GM23248 (cell line): Measurements from ENCODE around the gene AGAP1. TPM values are rescaled to one million over a fixed set of nuclear protein-coding genes. Genes with fewer than 3 reads are reported as not detected.

ENCODE experiments used
- DNase-seq: peaks from one replicate; pipeline ENCODE4 v3.0.0-alpha.2; 2015
- H2AFZ ChIP-seq: fragments of 200-600 bp; sonication (generic); 2 replicates; pipeline ENCODE4 v1.6.1; 2016; ENCODE audit warnings: antibody characterized with exemption
- H3F3A ChIP-seq: fragments of 200-600 bp; sonication (generic); 2 replicates; pipeline ENCODE4 v1.6.1; 2016; ENCODE audit warnings: mild to moderate bottlenecking, antibody characterized with exemption, mixed run types; ENCODE audit not compliant: insufficient read depth
- H3K27ac ChIP-seq: fragments of 200-600 bp; sonication (generic); 2 replicates; pipeline ENCODE4 v1.5.1; 2016; ENCODE audit warnings: mild to moderate bottlenecking
- H3K27me3 ChIP-seq: fragments of 200-600 bp; sonication (generic); replicated peaks from 2 replicates; pipeline ENCODE4 v1.6.1; 2016; ENCODE audit warnings: mild to moderate bottlenecking; ENCODE audit not compliant: insufficient read depth
- H3K36me3 ChIP-seq: fragments of 200-600 bp; sonication (generic); 2 replicates; pipeline ENCODE4 v1.6.1; 2016; ENCODE audit warnings: low read depth, mild to moderate bottlenecking
- H3K4me1 ChIP-seq: fragments of 200-600 bp; sonication (generic); 2 replicates; pipeline ENCODE4 v1.6.1; 2016; ENCODE audit warnings: mild to moderate bottlenecking; ENCODE audit not compliant: insufficient read depth
- H3K4me2 ChIP-seq: fragments of 200-600 bp; sonication (generic); one replicate; pipeline ENCODE4 v1.6.1; 2016; ENCODE audit warnings: mild to moderate bottlenecking; ENCODE audit not compliant: unreplicated experiment
- H3K4me3 ChIP-seq: fragments of 200-600 bp; sonication (generic); 2 replicates; pipeline ENCODE4 v1.5.1; 2016; ENCODE audit warnings: mild to moderate bottlenecking
- H3K79me2 ChIP-seq: fragments of 200-600 bp; sonication (generic); 2 replicates; pipeline ENCODE4 v1.6.1; 2016; ENCODE audit warnings: mild to moderate bottlenecking; ENCODE audit not compliant: insufficient read depth
- H3K9ac ChIP-seq: fragments of 200-600 bp; sonication (generic); 2 replicates; pipeline ENCODE4 v1.6.1; 2016; ENCODE audit warnings: mild to moderate bottlenecking
- H3K9me2 ChIP-seq: fragments of 200-600 bp; sonication (generic); 2 replicates; pipeline ENCODE4 v1.6.1; 2016; ENCODE audit warnings: mixed run types, mild to moderate bottlenecking, moderate library complexity; ENCODE audit not compliant: insufficient read depth
- H3K9me3 ChIP-seq: fragments of 200-600 bp; sonication (generic); one replicate; pipeline ENCODE4 v1.6.1; 2017; ENCODE audit warnings: low read depth
- H4K20me1 ChIP-seq: fragments of 200-600 bp; sonication (generic); 2 replicates; pipeline ENCODE4 v1.6.0; 2016; ENCODE audit not compliant: insufficient read depth
- EZH2 ChIP-seq: fragments of 200-600 bp; sonication (generic); IDR thresholded peaks from 2 replicates; pipeline ENCODE4 v1.6.1; 2018; ENCODE audit warnings: antibody characterized with exemption, mild to moderate bottlenecking; ENCODE audit not compliant: insufficient read depth, poor library complexity, severe bottlenecking
- EZH2phosphoT487 ChIP-seq: fragments of 200-600 bp; sonication (generic); IDR thresholded peaks from 2 replicates; pipeline ENCODE4 v1.6.1; 2018; ENCODE audit warnings: antibody characterized with exemption, moderate library complexity, mild to moderate bottlenecking, low read depth; ENCODE audit not compliant: insufficient read depth
- WGBS, 2 experiments: methylation state at CpG; one replicate each; pipeline ENCODE4 v1.1.6; 2015 to 2017; ENCODE audit warnings: low lambda C conversion rate in 2 of 2, low coverage in 1 of 2; ENCODE audit errors: missing lambda C conversion rate in 2 of 2; 5-methylcytosine and 5-hydroxymethylcytosine counted together
- in situ Hi-C: fragments of 300-500 bp; cut with MboI; formaldehyde crosslinking; loops from 2 replicates; pipeline ENCODE4 v1.15.0; 2020
- polyA plus RNA-seq: library from polyadenylated mRNA; unstranded; fragments of >200 nt; fragmentation: Nextera tagmentation; extraction: Ambion mirVana; gene quantifications from 2 replicates; pipeline ENCODE4 v1.2.1, GENCODE V29; 2016
- total RNA-seq: library from RNA; depleted of rRNA; stranded (reverse); fragments of >200 nt; shearing (Covaris generic); gene quantifications from 2 replicates; pipeline ENCODE4 v1.2.3, GENCODE V29; 2014

Gene AGAP1
- total and polyA plus RNA-seq, 2 experiments from 2014 or later: 2.2 to 9.9 TPM

GRCh38 chr2:236106761-236107160 lies 612.9 kb downstream of the AGAP1 start:
- Histone ChIP-seq H3K4me3 (no peak overlapping the region), H3K36me3 (no peaks in the 10 kb centered on the region), H3F3A (no peaks in the 10 kb centered on the region), H3K9me2 (no peaks in the 10 kb centered on the region), H3K27me3 (no peaks in the 10 kb centered on the region), H4K20me1 (no peaks in the 10 kb centered on the region), H3K4me1 (no peaks in the 10 kb centered on the region), H3K9me3 (no peaks in the 10 kb centered on the region), H2AFZ (no peak overlapping the region), H3K27ac (no peak overlapping the region), H3K79me2 (no peaks in the 10 kb centered on the region), H3K4me2 (no peak overlapping the region), H3K9ac (no peak overlapping the region)
- no peak for TF ChIP-seq EZH2
- TF ChIP-seq EZH2phosphoT487: no peak
- WGBS, 2 experiments: 64 to 71% methylated on average over 5 to 10 of the region's 10 CpGs
- in situ Hi-C loops: no loop called here
- DNase-seq: no peak

- Histone ChIP-seq H3K9me2 (no peaks in the 10 kb centered on the region), H3K36me3 (no peaks in the 10 kb centered on the region), H3K27me3 (no peaks in the 10 kb centered on the region), H3K9ac (no peak overlapping the region), H3K9me3 (no peaks in the 10 kb centered on the region), H3K27ac (no peak overlapping the region), H3K4me2 (no peak overlapping the region), H4K20me1 (no peaks in the 10 kb centered on the region), H3F3A (no peaks in the 10 kb centered on the region), H3K4me1 (no peaks in the 10 kb centered on the region), H3K79me2 (no peaks in the 10 kb centered on the region), H2AFZ (no peak overlapping the region), H3K4me3 (no peak overlapping the region)
- in situ Hi-C loops: no loop called here
- WGBS, 2 experiments: 87 to 89% methylated on average over 11 of the region's 11 CpGs
- DNase-seq: no peak
- TF ChIP-seq EZH2: no peak
Measured at GRCh38 chr2:236107536-236107935, 613.7 kb downstream of the AGAP1 start.

GRCh38 chr2:236107942-236108625 lies 614.2 kb downstream of the AGAP1 start:
- Histone ChIP-seq H3K9ac (no peak overlapping the region), H3K4me1 (no peaks in the 10 kb centered on the region), H4K20me1 (no peaks in the 10 kb centered on the region), H3F3A (no peaks in the 10 kb centered on the region), H3K4me3 (no peak overlapping the region), H3K9me2 (no peaks in the 10 kb centered on the region), H3K79me2 (no peaks in the 10 kb centered on the region), H3K4me2 (no peak overlapping the region), H3K36me3 (no peaks in the 10 kb centered on the region), H3K27ac (no peak overlapping the region), H2AFZ (no peak overlapping the region), H3K9me3 (no peaks in the 10 kb centered on the region), H3K27me3 (no peaks in the 10 kb centered on the region)
- no peak for TF ChIP-seq EZH2
- no peak for TF ChIP-seq EZH2phosphoT487
- in situ Hi-C loops: no loop called here
- no peak for DNase-seq
- 85 to 93% methylated on average over 17 to 20 of the region's 20 CpGs for WGBS, 2 experiments

- H3F3A ChIP-seq: no peaks in the 10 kb centered on the region
- TF ChIP-seq EZH2phosphoT487: no peak
- no peak for TF ChIP-seq EZH2
- WGBS, 2 experiments: 94 to 100% methylated on average over 5 of the region's 5 CpGs
- no peaks in the 10 kb centered on the region for H3K79me2 ChIP-seq
- no peaks in the 10 kb centered on the region for H3K36me3 ChIP-seq
- H3K4me2 ChIP-seq: no peak overlapping the region
- no peak overlapping the region for H2AFZ ChIP-seq
- no peak overlapping the region for H3K4me3 ChIP-seq
- no peaks in the 10 kb centered on the region for H3K27me3 ChIP-seq
- H3K4me1 ChIP-seq: no peaks in the 10 kb centered on the region
- H3K9me3 ChIP-seq: no peaks in the 10 kb centered on the region
- no peak for DNase-seq
- no peaks in the 10 kb centered on the region for H4K20me1 ChIP-seq
- no peak overlapping the region for H3K27ac ChIP-seq
- H3K9ac ChIP-seq: no peak overlapping the region
- in situ Hi-C loops: no loop called here
- H3K9me2 ChIP-seq: no peaks in the 10 kb centered on the region
Measured at GRCh38 chr2:236109061-236109460, 615.2 kb downstream of the AGAP1 start.
